Measurements from ENCODE around the gene NELFCD. TPM values are rescaled to one million over a fixed set of nuclear protein-coding genes. Genes with fewer than 3 reads are reported as not detected.

Gene NELFCD
- total and polyA plus RNA-seq, 4 donors = 31.5 to 93.9 (median 42.4) TPM

DNA sequence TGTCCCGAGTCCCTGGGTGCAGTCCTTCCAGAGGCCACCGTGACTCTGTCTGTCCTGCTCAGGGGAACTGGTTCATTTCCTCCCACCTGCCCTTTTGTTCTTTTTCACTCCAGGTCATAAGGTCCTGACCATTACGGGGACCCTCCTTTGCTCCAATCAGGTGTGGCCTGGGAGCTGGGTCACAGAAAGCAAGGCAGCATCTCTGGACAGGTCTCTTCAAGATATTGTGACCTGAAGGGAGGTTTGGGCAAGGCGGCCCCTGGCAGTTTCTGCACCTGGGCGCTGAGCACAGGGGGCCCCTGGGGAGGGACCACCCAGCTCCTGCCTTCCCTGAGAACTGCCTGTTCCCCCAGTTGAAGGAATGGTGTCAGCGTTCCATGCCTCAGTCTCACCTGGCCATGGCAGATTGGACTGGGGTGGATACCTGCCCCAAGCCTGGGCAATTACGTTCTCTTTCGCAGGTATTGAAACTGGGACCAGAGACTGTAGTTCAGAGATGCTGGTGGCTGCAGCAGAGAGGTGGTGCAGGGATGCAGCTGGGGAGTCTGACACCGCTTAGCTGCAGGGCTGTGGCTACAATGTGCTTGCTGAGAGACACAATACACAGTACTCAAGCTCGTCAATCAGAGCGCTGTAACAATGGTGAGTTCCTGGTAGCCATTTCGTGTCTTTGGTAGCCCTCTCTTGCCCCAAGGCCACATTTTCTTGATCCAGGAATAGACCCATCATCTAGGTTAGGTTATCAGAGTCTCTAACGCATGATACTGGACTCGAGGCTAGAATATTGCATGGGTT, 15.6 kb upstream of the NELFCD start:
- no peak for DNase-seq
- TF ChIP-seq, protein P1, sequence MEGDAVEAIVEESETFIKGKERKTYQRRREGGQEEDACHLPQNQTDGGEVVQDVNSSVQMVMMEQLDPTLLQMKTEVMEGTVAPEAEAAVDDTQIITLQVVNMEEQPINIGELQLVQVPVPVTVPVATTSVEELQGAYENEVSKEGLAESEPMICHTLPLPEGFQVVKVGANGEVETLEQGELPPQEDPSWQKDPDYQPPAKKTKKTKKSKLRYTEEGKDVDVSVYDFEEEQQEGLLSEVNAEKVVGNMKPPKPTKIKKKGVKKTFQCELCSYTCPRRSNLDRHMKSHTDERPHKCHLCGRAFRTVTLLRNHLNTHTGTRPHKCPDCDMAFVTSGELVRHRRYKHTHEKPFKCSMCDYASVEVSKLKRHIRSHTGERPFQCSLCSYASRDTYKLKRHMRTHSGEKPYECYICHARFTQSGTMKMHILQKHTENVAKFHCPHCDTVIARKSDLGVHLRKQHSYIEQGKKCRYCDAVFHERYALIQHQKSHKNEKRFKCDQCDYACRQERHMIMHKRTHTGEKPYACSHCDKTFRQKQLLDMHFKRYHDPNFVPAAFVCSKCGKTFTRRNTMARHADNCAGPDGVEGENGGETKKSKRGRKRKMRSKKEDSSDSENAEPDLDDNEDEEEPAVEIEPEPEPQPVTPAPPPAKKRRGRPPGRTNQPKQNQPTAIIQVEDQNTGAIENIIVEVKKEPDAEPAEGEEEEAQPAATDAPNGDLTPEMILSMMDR (IDR thresholded peaks at IDR 0.05; ENCODE audit: control extremely low read depth, extremely low read depth) = no peak
- Histone ChIP-seq H3K9me3 (ENCODE audit: control insufficient read depth in 4 of 4, insufficient read depth in 3 of 4, low read length in 3 of 4) (no peaks in the 10 kb centered on the region), H3K9ac (ENCODE audit: insufficient read depth in 1 of 2, low read length in 2 of 2) (no peak overlapping the region), H3K27me3 (ENCODE audit: control insufficient read depth in 3 of 3, insufficient read depth in 3 of 3, low read length in 2 of 3) (no peaks in the 10 kb centered on the region), H3K4me3 (no peak overlapping the region), H3K27ac (ENCODE audit: low read depth in 1 of 2, low read length in 1 of 2) (no peak overlapping the region), H3K36me3 (ENCODE audit: control insufficient read depth in 4 of 4, insufficient read depth in 4 of 4, low read length in 4 of 4) (no peaks in the 10 kb centered on the region), H3K4me1 (ENCODE audit: control insufficient read depth in 5 of 5, insufficient read depth in 5 of 5, low read length in 5 of 5) (no peaks in the 10 kb centered on the region)
- ATAC-seq (ENCODE audit: insufficient read depth, low FRiP score) = no peak
- WGBS, 2 donors = 73 to 90% methylated on average over 14 of the region's 14 CpGs

- no peak overlapping the region for H3K4me3 ChIP-seq
- WGBS, 2 donors = 86 to 90% methylated on average over 10 of the region's 10 CpGs
- DNase-seq = no peak
- no peak overlapping the region for H3K9ac ChIP-seq (ENCODE audit: insufficient read depth in 1 of 2, low read length in 2 of 2)
- TF ChIP-seq, protein P1 (IDR thresholded peaks at IDR 0.05; ENCODE audit: control extremely low read depth, extremely low read depth) = no peak
- no peaks in the 10 kb centered on the region for H3K4me1 ChIP-seq (ENCODE audit: control insufficient read depth in 5 of 5, insufficient read depth in 5 of 5, low read length in 5 of 5)
- ATAC-seq (ENCODE audit: insufficient read depth, low FRiP score) = no peak
- H3K36me3 ChIP-seq (ENCODE audit: control insufficient read depth in 4 of 4, insufficient read depth in 4 of 4, low read length in 4 of 4) = no peaks in the 10 kb centered on the region
- no peaks in the 10 kb centered on the region for H3K27me3 ChIP-seq (ENCODE audit: control insufficient read depth in 3 of 3, insufficient read depth in 3 of 3, low read length in 2 of 3)
- H3K9me3 ChIP-seq (ENCODE audit: control insufficient read depth in 4 of 4, insufficient read depth in 3 of 4, low read length in 3 of 4) = no peaks in the 10 kb centered on the region
- H3K27ac ChIP-seq (ENCODE audit: low read depth in 1 of 2, low read length in 1 of 2) = no peak overlapping the region
Measured at GRCh38 chr20:58967652-58968429, 13.2 kb upstream of the NELFCD start.

- Histone ChIP-seq H3K27ac (ENCODE audit: low read depth in 1 of 2, low read length in 1 of 2) (no peak overlapping the region), H3K4me3 (no peak overlapping the region), H3K9me3 (ENCODE audit: control insufficient read depth in 4 of 4, insufficient read depth in 3 of 4, low read length in 3 of 4) (peaks cover 0 to 3% (median 0%) of the 10 kb centered on the region in 4 donors), H3K4me1 (ENCODE audit: control insufficient read depth in 5 of 5, insufficient read depth in 5 of 5, low read length in 5 of 5) (no peaks in the 10 kb centered on the region), H3K27me3 (ENCODE audit: control insufficient read depth in 3 of 3, insufficient read depth in 3 of 3, low read length in 2 of 3) (no peaks in the 10 kb centered on the region), H3K9ac (ENCODE audit: insufficient read depth in 1 of 2, low read length in 2 of 2) (no peak overlapping the region), H3K36me3 (ENCODE audit: control insufficient read depth in 4 of 4, insufficient read depth in 4 of 4, low read length in 4 of 4) (no peaks in the 10 kb centered on the region)
- DNase-seq (no peak), ATAC-seq (ENCODE audit: insufficient read depth, low FRiP score) (no peak)
- TF ChIP-seq, protein P1 (IDR thresholded peaks at IDR 0.05; ENCODE audit: control extremely low read depth, extremely low read depth) = no peak
- 67 to 78% methylated on average over 2 of the region's 2 CpGs for WGBS, 2 donors
Measured at GRCh38 chr20:58969439-58969838, 11.6 kb upstream of the NELFCD start.

Measured in lung (tissue), 12 donors.